ENCODE data around the gene CEACAM8. TPM values are rescaled to one million over a fixed set of nuclear protein-coding genes. Genes with fewer than 3 reads are reported as not detected.
A peak's percentile ranks its signal among the peaks of the same experiment; 100 is the strongest.

CEACAM8 gene
- total RNA-seq, 1 donor from 2014 or later = not detected

DNA sequence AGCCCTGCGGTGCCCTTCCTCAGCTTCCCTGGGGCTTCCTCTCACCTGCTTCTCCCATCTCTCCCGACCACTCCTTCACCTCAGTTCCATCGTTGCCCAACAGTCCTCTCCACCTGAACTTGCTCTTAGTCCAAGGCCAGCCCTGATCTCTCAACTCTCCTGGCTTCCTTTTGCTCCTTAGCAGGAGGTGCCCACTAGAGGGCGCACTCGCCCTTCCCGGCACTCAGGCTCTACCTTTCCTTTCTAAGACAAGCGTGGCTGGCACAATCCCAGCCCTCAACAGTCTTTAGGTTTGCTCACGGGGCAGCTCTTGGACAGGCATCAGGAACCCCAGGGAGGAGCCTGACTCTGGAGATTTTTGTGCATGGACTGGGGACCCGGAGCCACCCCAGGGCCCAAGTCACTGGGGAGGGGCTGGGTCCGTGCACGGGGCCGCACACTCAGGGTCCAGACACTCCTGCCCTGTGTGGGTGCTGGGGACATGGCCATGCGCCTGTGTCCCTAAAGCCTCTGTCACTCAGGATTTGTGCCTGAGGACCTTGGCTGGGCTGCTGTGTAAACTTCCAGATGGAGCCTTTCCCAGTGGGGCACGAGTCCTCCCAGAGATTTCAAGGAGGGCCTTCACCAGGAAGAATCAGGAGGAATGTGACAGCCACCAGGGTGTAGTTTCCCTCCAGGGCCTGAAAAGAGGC, 12.1 kb upstream of the CEACAM8 start:
- no peak for TF ChIP-seq EZH2 (IDR thresholded peaks at IDR 0.05; ENCODE audit: insufficient read depth, low read length)
- TF ChIP-seq, protein P1, sequence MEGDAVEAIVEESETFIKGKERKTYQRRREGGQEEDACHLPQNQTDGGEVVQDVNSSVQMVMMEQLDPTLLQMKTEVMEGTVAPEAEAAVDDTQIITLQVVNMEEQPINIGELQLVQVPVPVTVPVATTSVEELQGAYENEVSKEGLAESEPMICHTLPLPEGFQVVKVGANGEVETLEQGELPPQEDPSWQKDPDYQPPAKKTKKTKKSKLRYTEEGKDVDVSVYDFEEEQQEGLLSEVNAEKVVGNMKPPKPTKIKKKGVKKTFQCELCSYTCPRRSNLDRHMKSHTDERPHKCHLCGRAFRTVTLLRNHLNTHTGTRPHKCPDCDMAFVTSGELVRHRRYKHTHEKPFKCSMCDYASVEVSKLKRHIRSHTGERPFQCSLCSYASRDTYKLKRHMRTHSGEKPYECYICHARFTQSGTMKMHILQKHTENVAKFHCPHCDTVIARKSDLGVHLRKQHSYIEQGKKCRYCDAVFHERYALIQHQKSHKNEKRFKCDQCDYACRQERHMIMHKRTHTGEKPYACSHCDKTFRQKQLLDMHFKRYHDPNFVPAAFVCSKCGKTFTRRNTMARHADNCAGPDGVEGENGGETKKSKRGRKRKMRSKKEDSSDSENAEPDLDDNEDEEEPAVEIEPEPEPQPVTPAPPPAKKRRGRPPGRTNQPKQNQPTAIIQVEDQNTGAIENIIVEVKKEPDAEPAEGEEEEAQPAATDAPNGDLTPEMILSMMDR (IDR thresholded peaks at IDR 0.05; ENCODE audit: insufficient read depth, low read depth, low read length) = peak; percentile 42
- Histone ChIP-seq H3K36me3 (ENCODE audit: insufficient read depth, low read length) (no peaks in the 10 kb centered on the region), H3K4me2 (ENCODE audit: low read length) (no peak overlapping the region), H3K27ac (ENCODE audit: low read depth, low read length) (no peak overlapping the region), H3K4me3 (ENCODE audit: insufficient read depth, low read depth, low read length) (no peak overlapping the region), H2AFZ (ENCODE audit: low read depth, low read length) (no peak overlapping the region), H3K9ac (ENCODE audit: low read length) (no peak overlapping the region), H3K4me1 (ENCODE audit: insufficient read depth, low read length) (no peaks in the 10 kb centered on the region), H3K79me2 (ENCODE audit: insufficient read depth, low read length) (no peaks in the 10 kb centered on the region), H4K20me1 (ENCODE audit: insufficient read depth, low read length) (no peaks in the 10 kb centered on the region), H3K27me3 (ENCODE audit: insufficient read depth, low read length) (no peaks in the 10 kb centered on the region), H3K9me3 (ENCODE audit: insufficient read depth, low read depth, low read length) (no peaks in the 10 kb centered on the region)
- H3K4me1 Mint-ChIP-seq (ENCODE audit: low read depth, unreplicated experiment) = no peaks in the 10 kb centered on the region
- H3K27ac Mint-ChIP-seq (ENCODE audit: unreplicated experiment) = no peak overlapping the region
- peaks cover 8% of the 10 kb centered on the region for H3K9me3 Mint-ChIP-seq (ENCODE audit: unreplicated experiment)
- H3K36me3 Mint-ChIP-seq (ENCODE audit: low read depth, unreplicated experiment) = no peaks in the 10 kb centered on the region
- no peak for FAIRE-seq
- DNase-seq (ENCODE audit: low read depth) = no peak
- no peak overlapping the region for H3K4me3 Mint-ChIP-seq (ENCODE audit: unreplicated experiment)
- H3K27me3 Mint-ChIP-seq (ENCODE audit: low read depth, unreplicated experiment) = peaks cover 32% of the 10 kb centered on the region

DNA sequence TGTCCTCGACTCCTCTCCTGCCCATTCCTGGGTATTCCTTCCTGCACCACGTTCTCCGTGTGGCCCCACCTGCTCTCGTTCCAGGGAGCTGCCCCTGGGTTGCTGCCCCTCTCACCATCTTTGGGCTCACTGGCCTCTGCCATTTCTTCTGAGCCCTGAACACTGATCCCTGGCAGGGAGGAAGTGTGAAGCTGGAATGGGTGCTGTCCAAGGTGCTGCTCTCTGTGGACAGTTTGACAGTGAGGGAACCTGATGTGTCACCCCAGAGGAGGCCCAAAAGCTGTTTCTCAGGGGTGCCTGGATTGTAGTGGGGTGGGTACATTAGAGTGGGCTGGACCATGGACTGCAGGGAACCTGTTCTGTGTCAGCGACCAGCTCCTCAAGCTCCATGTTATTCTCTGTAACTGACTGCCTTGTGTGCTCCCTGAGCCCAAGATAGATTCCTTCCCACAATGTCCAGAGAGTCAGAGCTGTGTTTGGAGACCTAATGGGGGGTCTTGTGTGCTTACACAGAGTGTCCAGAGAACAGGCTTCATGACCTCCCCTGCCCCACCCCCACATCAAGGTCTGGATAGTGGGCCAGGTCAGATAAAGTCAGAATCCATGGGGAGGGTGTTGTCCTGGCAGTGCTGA, 7.2 kb upstream of the CEACAM8 start:
- DNase-seq (ENCODE audit: low read depth) (peak; percentile 11), FAIRE-seq (no peak)
- H4K20me1 ChIP-seq (ENCODE audit: insufficient read depth, low read length) = no peaks in the 10 kb centered on the region
- H3K4me2 ChIP-seq (ENCODE audit: low read length) = no peak overlapping the region
- no peak overlapping the region for H2AFZ ChIP-seq (ENCODE audit: low read depth, low read length)
- H3K4me1 Mint-ChIP-seq (ENCODE audit: low read depth, unreplicated experiment) = no peaks in the 10 kb centered on the region
- H3K27me3 Mint-ChIP-seq (ENCODE audit: low read depth, unreplicated experiment) = peaks cover 44% of the 10 kb centered on the region
- H3K9me3 ChIP-seq (ENCODE audit: insufficient read depth, low read depth, low read length) = no peaks in the 10 kb centered on the region
- peaks cover 4% of the 10 kb centered on the region for H3K9me3 Mint-ChIP-seq (ENCODE audit: unreplicated experiment)
- H3K36me3 Mint-ChIP-seq (ENCODE audit: low read depth, unreplicated experiment) = no peaks in the 10 kb centered on the region
- H3K27ac ChIP-seq (ENCODE audit: low read depth, low read length) = no peak overlapping the region
- no peaks in the 10 kb centered on the region for H3K4me1 ChIP-seq (ENCODE audit: insufficient read depth, low read length)
- no peaks in the 10 kb centered on the region for H3K27me3 ChIP-seq (ENCODE audit: insufficient read depth, low read length)
- no peaks in the 10 kb centered on the region for H3K36me3 ChIP-seq (ENCODE audit: insufficient read depth, low read length)
- no peak overlapping the region for H3K9ac ChIP-seq (ENCODE audit: low read length)
- no peaks in the 10 kb centered on the region for H3K79me2 ChIP-seq (ENCODE audit: insufficient read depth, low read length)
- no peak overlapping the region for H3K4me3 Mint-ChIP-seq (ENCODE audit: unreplicated experiment)
- no peak overlapping the region for H3K4me3 ChIP-seq (ENCODE audit: insufficient read depth, low read depth, low read length)
- TF ChIP-seq, protein P1 (IDR thresholded peaks at IDR 0.05; ENCODE audit: insufficient read depth, low read depth, low read length) = no peak
- TF ChIP-seq EZH2 (IDR thresholded peaks at IDR 0.05; ENCODE audit: insufficient read depth, low read length) = no peak
- no peak overlapping the region for H3K27ac Mint-ChIP-seq (ENCODE audit: unreplicated experiment)
